ENCODE measurements around the gene BZW2. TPM values are rescaled to one million over a fixed set of nuclear protein-coding genes. Genes with fewer than 3 reads are reported as not detected.

Gene BZW2
- polyA plus RNA-seq, 1 donor (not counting 4 experiments of a cell fraction or from before 2014, with no cell fraction given): 65.7 TPM

- dilution Hi-C loops (cut with MboI; ENCODE audit: extremely low pct_ligation_motif_present, low sequenced_read_pairs): no loop called here
- H3K9me1 ChIP-seq (ENCODE audit: control insufficient read depth, extremely low read depth, insufficient read depth, low read length): no peaks in the 10 kb centered on the region
- H3K4me3 ChIP-seq (ENCODE audit: control insufficient read depth in 2 of 3, extremely low read depth in 1 of 3, insufficient read depth in 2 of 3, low read depth in 1 of 3, low read length in 3 of 3): no peak overlapping the region
- DNase-seq (ENCODE audit: low read depth, low spot score): no peak
- no peaks in the 10 kb centered on the region for H4K20me1 ChIP-seq (ENCODE audit: control insufficient read depth, extremely low read depth, insufficient read depth, low read length)
- no peaks in the 10 kb centered on the region for H3K9me3 ChIP-seq (ENCODE audit: control insufficient read depth, low read depth, low read length)
- H3K9ac ChIP-seq (ENCODE audit: control insufficient read depth, extremely low read depth, insufficient read depth, low read length): no peak overlapping the region
- no peak for FAIRE-seq
- H3K4me2 ChIP-seq (ENCODE audit: control insufficient read depth, extremely low read depth, insufficient read depth, low read depth, low read length): no peak overlapping the region
- H3K4me1 ChIP-seq (ENCODE audit: control insufficient read depth, extremely low read depth, insufficient read depth, low read length): peaks cover 16% of the 10 kb centered on the region
- H2AFZ ChIP-seq (ENCODE audit: control insufficient read depth, low read length): no peak overlapping the region
- H3K36me3 ChIP-seq (ENCODE audit: control insufficient read depth in 2 of 2, extremely low read depth in 1 of 2, insufficient read depth in 2 of 2, low read length in 2 of 2): no peaks in the 10 kb centered on the region
- H3K79me2 ChIP-seq (ENCODE audit: control insufficient read depth, insufficient read depth, low read length): no peaks in the 10 kb centered on the region
- H3K27ac ChIP-seq (ENCODE audit: control insufficient read depth, insufficient read depth, low read length): no peak overlapping the region
- TF ChIP-seq CTCF (optimal IDR thresholded peaks at IDR 0.05 in 1 of 3, IDR thresholded peaks at IDR 0.05 in 1 of 3, conservative IDR thresholded peaks at IDR 0.05 in 1 of 3; ENCODE audit: extremely low read depth in 1 of 3, insufficient read depth in 2 of 3, low read length in 3 of 3) (no peak), EZH2 (IDR thresholded peaks at IDR 0.05; ENCODE audit: low read length) (no peak)
- no peaks in the 10 kb centered on the region for H3K27me3 ChIP-seq (ENCODE audit: control insufficient read depth, extremely low read depth, insufficient read depth, low read length)
Measured at GRCh38 chr7:16741676-16742075, 95.7 kb downstream of the BZW2 start.

- Histone ChIP-seq H3K4me3 (ENCODE audit: control insufficient read depth in 2 of 3, extremely low read depth in 1 of 3, insufficient read depth in 2 of 3, low read depth in 1 of 3, low read length in 3 of 3) (no peak overlapping the region), H2AFZ (ENCODE audit: control insufficient read depth, low read length) (no peak overlapping the region), H3K79me2 (ENCODE audit: control insufficient read depth, insufficient read depth, low read length) (no peaks in the 10 kb centered on the region), H3K9me1 (ENCODE audit: control insufficient read depth, extremely low read depth, insufficient read depth, low read length) (no peaks in the 10 kb centered on the region), H3K4me1 (ENCODE audit: control insufficient read depth, extremely low read depth, insufficient read depth, low read length) (peaks cover 16% of the 10 kb centered on the region), H4K20me1 (ENCODE audit: control insufficient read depth, extremely low read depth, insufficient read depth, low read length) (no peaks in the 10 kb centered on the region), H3K9ac (ENCODE audit: control insufficient read depth, extremely low read depth, insufficient read depth, low read length) (no peak overlapping the region), H3K4me2 (ENCODE audit: control insufficient read depth, extremely low read depth, insufficient read depth, low read depth, low read length) (no peak overlapping the region), H3K9me3 (ENCODE audit: control insufficient read depth, low read depth, low read length) (no peaks in the 10 kb centered on the region), H3K27me3 (ENCODE audit: control insufficient read depth, extremely low read depth, insufficient read depth, low read length) (no peaks in the 10 kb centered on the region), H3K36me3 (ENCODE audit: control insufficient read depth in 2 of 2, extremely low read depth in 1 of 2, insufficient read depth in 2 of 2, low read length in 2 of 2) (no peaks in the 10 kb centered on the region), H3K27ac (ENCODE audit: control insufficient read depth, insufficient read depth, low read length) (no peak overlapping the region)
- no peak for FAIRE-seq
- no peak for DNase-seq (ENCODE audit: low read depth, low spot score)
- dilution Hi-C loops (cut with MboI; ENCODE audit: extremely low pct_ligation_motif_present, low sequenced_read_pairs): no loop called here
- TF ChIP-seq EZH2 (IDR thresholded peaks at IDR 0.05; ENCODE audit: low read length) (no peak), CTCF (optimal IDR thresholded peaks at IDR 0.05 in 1 of 3, IDR thresholded peaks at IDR 0.05 in 1 of 3, conservative IDR thresholded peaks at IDR 0.05 in 1 of 3; ENCODE audit: extremely low read depth in 1 of 3, insufficient read depth in 2 of 3, low read length in 3 of 3) (no peak)
Measured at GRCh38 chr7:16742547-16742946, 96.6 kb downstream of the BZW2 start.
